GM23338 (cell line): ENCODE results near the gene ITPR2. TPM values are rescaled to one million over a fixed set of nuclear protein-coding genes. Genes with fewer than 3 reads are reported as not detected.
A peak's percentile ranks its signal among the peaks of the same experiment; 100 is the strongest.

Experiments used
- ATAC-seq: fragments of 200-7000 bp; cut with Tn5 transposase; 3 replicates; pipeline ENCODE4 v1.9.1; 2020
- DNase-seq: peaks from one replicate; pipeline ENCODE4 v3.0.0-alpha.2; 2015; ENCODE audit warnings: low spot score
- H2AFZ ChIP-seq: fragments of 200-600 bp; sonication (generic); 2 replicates; pipeline ENCODE4 v1.8.0; 2016; ENCODE audit warnings: antibody characterized with exemption, mild to moderate bottlenecking, moderate library complexity
- H3F3A ChIP-seq: fragments of 200-600 bp; sonication (generic); replicated peaks from 2 replicates; pipeline ENCODE4 v1.8.0; 2017; ENCODE audit warnings: antibody characterized with exemption, mixed run types, low read depth
- H3K27ac ChIP-seq: fragments of 200-600 bp; sonication (generic); 2 replicates; pipeline ENCODE4 v1.6.1; 2016; ENCODE audit warnings: low read depth
- H3K27me3 ChIP-seq: fragments of 200-600 bp; sonication (generic); 2 replicates; pipeline ENCODE4 v1.8.0; 2016; ENCODE audit warnings: mild to moderate bottlenecking, mixed run types, moderate library complexity; ENCODE audit not compliant: insufficient read depth
- H3K36me3 ChIP-seq: fragments of 200-600 bp; sonication (generic); 2 replicates; pipeline ENCODE4 v1.8.0; 2016; ENCODE audit warnings: mild to moderate bottlenecking; ENCODE audit not compliant: insufficient read depth
- H3K4me1 ChIP-seq: fragments of 200-600 bp; sonication (generic); 2 replicates; pipeline ENCODE4 v1.8.0; 2016; ENCODE audit warnings: mild to moderate bottlenecking, moderate library complexity; ENCODE audit not compliant: insufficient read depth
- H3K4me2 ChIP-seq: fragments of 200-600 bp; sonication (generic); 2 replicates; pipeline ENCODE4 v1.7.1; 2017; ENCODE audit warnings: mixed run types
- H3K4me3 ChIP-seq: fragments of 200-600 bp; sonication (generic); 2 replicates; pipeline ENCODE4 v1.6.1; 2016; ENCODE audit warnings: mixed run types
- H3K79me2 ChIP-seq: fragments of 200-600 bp; sonication (generic); replicated peaks from 2 replicates; pipeline ENCODE4 v1.8.0; 2017; ENCODE audit warnings: mild to moderate bottlenecking; ENCODE audit not compliant: insufficient read depth
- H3K9me2 ChIP-seq: fragments of 200-600 bp; sonication (generic); 2 replicates; pipeline ENCODE4 v1.8.0; 2017; ENCODE audit not compliant: insufficient read depth
- H4K20me1 ChIP-seq: fragments of 200-600 bp; sonication (generic); replicated peaks from 2 replicates; pipeline ENCODE4 v1.8.0; 2017; ENCODE audit warnings: mild to moderate bottlenecking; ENCODE audit not compliant: insufficient read depth
- H3K27ac Mint-ChIP-seq: 2 replicates; pipeline ENCODE4 v1.8.0; 2020; ENCODE audit warnings: inconsistent platforms, mild to moderate bottlenecking, moderate library complexity, mixed read lengths
- H3K27me3 Mint-ChIP-seq: 3 replicates; pipeline ENCODE4 v1.8.0; 2022; ENCODE audit warnings: low read depth, mild to moderate bottlenecking, moderate library complexity, mixed read lengths, inconsistent platforms; ENCODE audit not compliant: insufficient read depth, poor library complexity
- H3K36me3 Mint-ChIP-seq: 3 replicates; pipeline ENCODE4 v1.8.0; 2021; ENCODE audit warnings: low read depth, mild to moderate bottlenecking, inconsistent platforms, moderate library complexity, mixed read lengths
- H3K4me1 Mint-ChIP-seq: 3 replicates; pipeline ENCODE4 v1.8.0; 2020; ENCODE audit warnings: mild to moderate bottlenecking, inconsistent platforms, mixed read lengths
- H3K4me3 Mint-ChIP-seq: 3 replicates; pipeline ENCODE4 v1.8.0; 2021; ENCODE audit warnings: moderate library complexity, mild to moderate bottlenecking, inconsistent platforms, mixed read lengths
- H3K9me3 Mint-ChIP-seq: 3 replicates; pipeline ENCODE4 v1.8.0; 2020; ENCODE audit warnings: moderate library complexity, mild to moderate bottlenecking, inconsistent platforms, mixed read lengths
- CREB1 ChIP-seq: fragments of 250-450 bp; sonication (Bioruptor Pico); IDR thresholded peaks from 2 replicates; pipeline ENCODE4 v1.5.0; 2020; ENCODE audit warnings: low read depth, mild to moderate bottlenecking, moderate library complexity
- EZH2 ChIP-seq: fragments of 200-600 bp; sonication (generic); IDR thresholded peaks from one replicate; pipeline ENCODE4 v1.8.0; 2017; ENCODE audit warnings: antibody characterized with exemption, mild to moderate bottlenecking, low read depth; ENCODE audit not compliant: unreplicated experiment
- EZH2phosphoT487 ChIP-seq: fragments of 200-600 bp; sonication (generic); IDR thresholded peaks from one replicate; pipeline ENCODE4 v1.8.1; 2018; ENCODE audit warnings: antibody characterized with exemption; ENCODE audit not compliant: unreplicated experiment
- NANOG ChIP-seq: IDR thresholded peaks from 2 replicates; pipeline ENCODE4 v1.6.1; 2016; ENCODE audit warnings: antibody characterized with exemption, borderline replicate concordance
- POLR2AphosphoS5 ChIP-seq: IDR thresholded peaks from 2 replicates; pipeline ENCODE4 v1.6.1; 2016; ENCODE audit warnings: antibody characterized with exemption, low read depth
- STAT1 ChIP-seq: IDR thresholded peaks from one replicate; pipeline ENCODE4 v1.6.1; 2016; ENCODE audit warnings: antibody characterized with exemption; ENCODE audit not compliant: unreplicated experiment
- ZNF114 ChIP-seq: fragments of 250-450 bp; sonication (Bioruptor Pico); IDR thresholded peaks from 2 replicates; pipeline ENCODE4 v1.5.0; 2020; ENCODE audit warnings: mild to moderate bottlenecking, moderate library complexity
- ZNF331 ChIP-seq: fragments of 250-450 bp; sonication (Bioruptor Pico); IDR thresholded peaks from 2 replicates; pipeline ENCODE4 v1.5.0; 2020; ENCODE audit warnings: low read depth, mild to moderate bottlenecking, moderate library complexity
- polyA plus RNA-seq: library from polyadenylated mRNA; unstranded; fragments of >200 nt; fragmentation: Nextera tagmentation; extraction: Ambion mirVana; gene quantifications from 2 replicates; pipeline ENCODE4 v1.2.1, GENCODE V29; 2016
- total RNA-seq: library from RNA; depleted of rRNA; stranded (reverse); fragments of >200 nt; shearing (Covaris generic); gene quantifications from 2 replicates; pipeline ENCODE4 v1.2.3, GENCODE V29; 2014
- TF ChIP-seq, protein P1 (sequence below): IDR thresholded peaks from 2 replicates; pipeline ENCODE4 v1.6.1; 2016; ENCODE audit warnings: antibody characterized with exemption
- TF ChIP-seq, protein P2 (sequence below): IDR thresholded peaks from one replicate; pipeline ENCODE4 v1.6.1; 2018; ENCODE audit warnings: antibody characterized with exemption; ENCODE audit not compliant: unreplicated experiment
- TF ChIP-seq, protein P3 (sequence below), 2 experiments: fragments of 200-600 bp in 1 of 2; sonication (generic) in 1 of 2; conservative IDR thresholded peaks; 2 replicates each; pipeline versions ENCODE4 v1.5.1 to v1.6.1; 2016 to 2017; ENCODE audit warnings: antibody characterized with exemption in 2 of 2, low read depth in 2 of 2, mild to moderate bottlenecking in 2 of 2, moderate library complexity in 1 of 2

Gene ITPR2
- total and polyA plus RNA-seq, 2 experiments from 2014 or later, result 44.5 to 65.2 TPM

DNA sequence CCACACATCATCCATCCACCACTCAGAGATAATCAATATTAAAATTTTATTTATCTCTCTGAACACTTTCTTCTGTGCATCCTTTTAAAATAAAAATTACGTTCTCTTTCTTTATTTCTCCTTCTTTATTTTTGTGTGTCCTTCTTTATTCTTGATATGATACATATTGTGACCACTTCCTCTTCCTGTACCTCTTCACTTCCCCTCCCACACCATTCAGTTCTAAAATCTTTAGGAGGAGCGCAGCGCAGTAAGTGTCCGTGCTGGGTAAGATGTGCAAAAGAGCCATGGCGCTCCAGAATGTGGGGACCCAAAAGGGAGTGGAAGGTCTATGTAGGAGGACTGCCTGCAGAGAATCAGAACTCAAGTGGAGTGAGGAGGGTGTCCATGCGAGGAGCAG lies 256.7 kb downstream of the ITPR2 start (continued):
- TF ChIP-seq, protein P1, sequence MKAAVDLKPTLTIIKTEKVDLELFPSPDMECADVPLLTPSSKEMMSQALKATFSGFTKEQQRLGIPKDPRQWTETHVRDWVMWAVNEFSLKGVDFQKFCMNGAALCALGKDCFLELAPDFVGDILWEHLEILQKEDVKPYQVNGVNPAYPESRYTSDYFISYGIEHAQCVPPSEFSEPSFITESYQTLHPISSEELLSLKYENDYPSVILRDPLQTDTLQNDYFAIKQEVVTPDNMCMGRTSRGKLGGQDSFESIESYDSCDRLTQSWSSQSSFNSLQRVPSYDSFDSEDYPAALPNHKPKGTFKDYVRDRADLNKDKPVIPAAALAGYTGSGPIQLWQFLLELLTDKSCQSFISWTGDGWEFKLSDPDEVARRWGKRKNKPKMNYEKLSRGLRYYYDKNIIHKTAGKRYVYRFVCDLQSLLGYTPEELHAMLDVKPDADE, result no peak
- TF ChIP-seq, protein P2, sequence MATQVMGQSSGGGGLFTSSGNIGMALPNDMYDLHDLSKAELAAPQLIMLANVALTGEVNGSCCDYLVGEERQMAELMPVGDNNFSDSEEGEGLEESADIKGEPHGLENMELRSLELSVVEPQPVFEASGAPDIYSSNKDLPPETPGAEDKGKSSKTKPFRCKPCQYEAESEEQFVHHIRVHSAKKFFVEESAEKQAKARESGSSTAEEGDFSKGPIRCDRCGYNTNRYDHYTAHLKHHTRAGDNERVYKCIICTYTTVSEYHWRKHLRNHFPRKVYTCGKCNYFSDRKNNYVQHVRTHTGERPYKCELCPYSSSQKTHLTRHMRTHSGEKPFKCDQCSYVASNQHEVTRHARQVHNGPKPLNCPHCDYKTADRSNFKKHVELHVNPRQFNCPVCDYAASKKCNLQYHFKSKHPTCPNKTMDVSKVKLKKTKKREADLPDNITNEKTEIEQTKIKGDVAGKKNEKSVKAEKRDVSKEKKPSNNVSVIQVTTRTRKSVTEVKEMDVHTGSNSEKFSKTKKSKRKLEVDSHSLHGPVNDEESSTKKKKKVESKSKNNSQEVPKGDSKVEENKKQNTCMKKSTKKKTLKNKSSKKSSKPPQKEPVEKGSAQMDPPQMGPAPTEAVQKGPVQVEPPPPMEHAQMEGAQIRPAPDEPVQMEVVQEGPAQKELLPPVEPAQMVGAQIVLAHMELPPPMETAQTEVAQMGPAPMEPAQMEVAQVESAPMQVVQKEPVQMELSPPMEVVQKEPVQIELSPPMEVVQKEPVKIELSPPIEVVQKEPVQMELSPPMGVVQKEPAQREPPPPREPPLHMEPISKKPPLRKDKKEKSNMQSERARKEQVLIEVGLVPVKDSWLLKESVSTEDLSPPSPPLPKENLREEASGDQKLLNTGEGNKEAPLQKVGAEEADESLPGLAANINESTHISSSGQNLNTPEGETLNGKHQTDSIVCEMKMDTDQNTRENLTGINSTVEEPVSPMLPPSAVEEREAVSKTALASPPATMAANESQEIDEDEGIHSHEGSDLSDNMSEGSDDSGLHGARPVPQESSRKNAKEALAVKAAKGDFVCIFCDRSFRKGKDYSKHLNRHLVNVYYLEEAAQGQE, result no peak
- TF ChIP-seq EZH2 (no peak), ZNF331 (CRISPR knock-in tag) (no peak), EZH2phosphoT487 (no peak), CREB1 (CRISPR knock-in tag) (no peak), NANOG (no peak), STAT1 (no peak), ZNF114 (no peak), POLR2AphosphoS5 (no peak)
- TF ChIP-seq, protein P3, sequence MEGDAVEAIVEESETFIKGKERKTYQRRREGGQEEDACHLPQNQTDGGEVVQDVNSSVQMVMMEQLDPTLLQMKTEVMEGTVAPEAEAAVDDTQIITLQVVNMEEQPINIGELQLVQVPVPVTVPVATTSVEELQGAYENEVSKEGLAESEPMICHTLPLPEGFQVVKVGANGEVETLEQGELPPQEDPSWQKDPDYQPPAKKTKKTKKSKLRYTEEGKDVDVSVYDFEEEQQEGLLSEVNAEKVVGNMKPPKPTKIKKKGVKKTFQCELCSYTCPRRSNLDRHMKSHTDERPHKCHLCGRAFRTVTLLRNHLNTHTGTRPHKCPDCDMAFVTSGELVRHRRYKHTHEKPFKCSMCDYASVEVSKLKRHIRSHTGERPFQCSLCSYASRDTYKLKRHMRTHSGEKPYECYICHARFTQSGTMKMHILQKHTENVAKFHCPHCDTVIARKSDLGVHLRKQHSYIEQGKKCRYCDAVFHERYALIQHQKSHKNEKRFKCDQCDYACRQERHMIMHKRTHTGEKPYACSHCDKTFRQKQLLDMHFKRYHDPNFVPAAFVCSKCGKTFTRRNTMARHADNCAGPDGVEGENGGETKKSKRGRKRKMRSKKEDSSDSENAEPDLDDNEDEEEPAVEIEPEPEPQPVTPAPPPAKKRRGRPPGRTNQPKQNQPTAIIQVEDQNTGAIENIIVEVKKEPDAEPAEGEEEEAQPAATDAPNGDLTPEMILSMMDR (conservative IDR thresholded peaks at IDR 0.05; ENCODE audit: low read depth in 2 of 2), result no peak

DNA sequence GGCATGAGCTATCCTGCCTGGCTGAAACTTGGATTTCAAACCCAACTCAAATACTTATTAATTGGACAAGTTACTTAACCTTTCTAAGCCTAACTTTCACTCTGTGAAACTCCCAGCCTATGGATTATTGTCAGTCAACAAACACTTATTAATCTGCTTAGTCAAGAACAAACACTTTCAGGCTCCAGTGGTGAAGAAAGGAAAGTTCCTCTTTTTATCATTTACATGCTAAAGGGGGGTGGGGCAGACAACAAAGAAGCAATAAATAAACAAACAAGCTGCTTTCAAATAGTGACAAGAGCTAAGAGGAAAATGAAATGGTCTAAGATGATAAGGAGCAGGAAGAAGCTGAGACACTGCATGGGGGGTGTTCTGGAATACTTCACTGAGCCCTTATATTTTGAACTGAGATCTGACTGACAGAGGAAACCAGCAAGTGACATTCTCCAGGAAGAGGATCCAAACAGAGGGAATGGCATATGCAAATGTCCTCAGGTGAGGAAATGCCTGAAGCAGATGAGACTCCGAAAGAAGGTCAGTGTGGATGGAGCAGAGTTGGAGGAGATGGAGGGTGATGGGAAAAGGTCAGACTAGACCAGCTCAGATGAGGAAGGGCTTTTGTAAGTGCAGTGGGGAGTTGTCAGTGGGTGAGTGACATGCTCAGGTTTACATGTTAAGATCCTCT lies 259.6 kb downstream of the ITPR2 start:
- Histone ChIP-seq H3K4me2 (peak overlapping the region; percentile 37; the same call in 1 of the 2 replicates), H2AFZ (no peak overlapping the region), H4K20me1 (no peaks in the 10 kb centered on the region), H3K9me2 (no peaks in the 10 kb centered on the region), H3K27ac (no peak overlapping the region), H3K4me3 (no peak overlapping the region), H3K36me3 (peaks cover 1% of the 10 kb centered on the region; the same call in 1 of the 2 replicates), H3K27me3 (no peaks in the 10 kb centered on the region), H3K79me2 (no peaks in the 10 kb centered on the region), H3K4me1 (peaks cover 17% of the 10 kb centered on the region), H3F3A (no peaks in the 10 kb centered on the region)
- H3K4me3 Mint-ChIP-seq, result no peak overlapping the region
- TF ChIP-seq ZNF331 (CRISPR knock-in tag) (no peak), ZNF114 (no peak)
- H3K9me3 Mint-ChIP-seq, result no peaks in the 10 kb centered on the region
- peak; percentile 19 for DNase-seq
- peaks cover 12% of the 10 kb centered on the region for H3K4me1 Mint-ChIP-seq
- H3K27ac Mint-ChIP-seq, result peak overlapping the region; percentile 4; the same call in 1 of the 2 replicates
- H3K27me3 Mint-ChIP-seq, result peaks cover 2% of the 10 kb centered on the region
- ATAC-seq, result peak; percentile 59
- H3K36me3 Mint-ChIP-seq, result peaks cover 29% of the 10 kb centered on the region
